ENCODE measurements around the gene CTDSPL.

- TF ChIP-seq, protein P1, sequence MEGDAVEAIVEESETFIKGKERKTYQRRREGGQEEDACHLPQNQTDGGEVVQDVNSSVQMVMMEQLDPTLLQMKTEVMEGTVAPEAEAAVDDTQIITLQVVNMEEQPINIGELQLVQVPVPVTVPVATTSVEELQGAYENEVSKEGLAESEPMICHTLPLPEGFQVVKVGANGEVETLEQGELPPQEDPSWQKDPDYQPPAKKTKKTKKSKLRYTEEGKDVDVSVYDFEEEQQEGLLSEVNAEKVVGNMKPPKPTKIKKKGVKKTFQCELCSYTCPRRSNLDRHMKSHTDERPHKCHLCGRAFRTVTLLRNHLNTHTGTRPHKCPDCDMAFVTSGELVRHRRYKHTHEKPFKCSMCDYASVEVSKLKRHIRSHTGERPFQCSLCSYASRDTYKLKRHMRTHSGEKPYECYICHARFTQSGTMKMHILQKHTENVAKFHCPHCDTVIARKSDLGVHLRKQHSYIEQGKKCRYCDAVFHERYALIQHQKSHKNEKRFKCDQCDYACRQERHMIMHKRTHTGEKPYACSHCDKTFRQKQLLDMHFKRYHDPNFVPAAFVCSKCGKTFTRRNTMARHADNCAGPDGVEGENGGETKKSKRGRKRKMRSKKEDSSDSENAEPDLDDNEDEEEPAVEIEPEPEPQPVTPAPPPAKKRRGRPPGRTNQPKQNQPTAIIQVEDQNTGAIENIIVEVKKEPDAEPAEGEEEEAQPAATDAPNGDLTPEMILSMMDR (IDR thresholded peaks at IDR 0.05; ENCODE audit: low read length), result no peak
- no peak for TF ChIP-seq EZH2 (optimal IDR thresholded peaks at IDR 0.05; ENCODE audit: low read depth, low read length)
Observed at GRCh38 chr3:38029400-38030125, 167.9 kb downstream of the CTDSPL start, which contains the start of gene PLCD1.
